ENCODE data around the gene PDE8B. TPM values are rescaled to one million over a fixed set of nuclear protein-coding genes. Genes with fewer than 3 reads are reported as not detected.

The PDE8B gene
- total RNA-seq, 1 experiment from 2014 or later = 0.07 TPM

DNA sequence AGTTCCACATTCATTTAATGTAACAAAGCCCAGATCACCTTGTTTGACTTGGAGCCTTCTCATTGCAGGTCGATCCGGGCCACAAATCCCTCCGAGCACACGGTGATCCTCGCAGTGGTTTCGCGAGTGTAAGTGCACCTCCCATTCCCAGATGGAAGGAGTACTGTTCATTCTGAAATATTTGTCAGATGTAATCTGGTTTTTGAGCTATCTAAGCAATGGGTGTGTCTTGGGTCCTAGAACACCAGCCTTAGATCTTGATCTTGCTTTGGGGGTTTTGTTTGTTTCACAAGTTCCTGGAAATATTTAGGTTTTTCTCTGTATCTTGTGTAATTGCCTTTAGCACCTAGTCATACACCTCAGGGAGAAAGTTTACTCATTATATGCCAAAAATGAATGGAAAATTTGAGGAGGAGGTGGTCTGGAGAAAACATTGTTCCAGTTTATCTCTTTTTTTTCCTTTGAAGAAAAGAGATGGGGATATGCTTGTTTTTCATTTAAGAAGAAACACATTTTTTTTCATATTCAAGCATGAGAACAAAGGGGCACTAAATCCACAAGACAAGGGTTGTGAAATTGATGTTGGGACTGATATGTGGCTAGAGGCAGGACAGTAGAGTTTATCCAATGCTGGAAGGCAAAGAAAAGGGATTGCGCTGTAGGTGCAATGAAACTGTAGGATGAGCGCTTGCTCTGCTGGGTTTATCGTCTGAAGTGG is 118.6 kb downstream of the PDE8B start:
- H2BK12ac ChIP-seq (ENCODE audit: insufficient read length, low read depth, low read length) = no peak overlapping the region
- no peak overlapping the region for H2BK20ac ChIP-seq (ENCODE audit: low read depth, low read length, poor library complexity, severe bottlenecking)
- peaks cover 9 to 12% of the 10 kb centered on the region in 2 experiments for H3K4me1 Mint-ChIP-seq
- H2BK120ac ChIP-seq (ENCODE audit: low read depth, low read length, poor library complexity, severe bottlenecking) = no peak overlapping the region
- no peak overlapping the region for H3K18ac ChIP-seq (ENCODE audit: insufficient read length, low read depth, low read length)
- WGBS (ENCODE audit: extremely low coverage, insufficient read length, low lambda C conversion rate) = no CpG with 5 or more reads among the region's 10 CpGs
- DNase-seq = no peak
- no peak overlapping the region for H3K4me2 ChIP-seq (ENCODE audit: insufficient read depth, insufficient read length, low read length)
- H2AK5ac ChIP-seq (ENCODE audit: insufficient read length, low read length) = no peak overlapping the region
- no peak overlapping the region for H2AFZ ChIP-seq (ENCODE audit: low read length)
- no peak overlapping the region for H3K4ac ChIP-seq (ENCODE audit: low read depth, low read length)
- no peaks in the 10 kb centered on the region for H3K9me3 Mint-ChIP-seq
- H4K91ac ChIP-seq (ENCODE audit: insufficient read length, low read depth, low read length) = no peak overlapping the region
- no peaks in the 10 kb centered on the region for H3K23me2 ChIP-seq (ENCODE audit: insufficient read length, low read depth, low read length, poor library complexity, severe bottlenecking)
- no peak overlapping the region for H4K8ac ChIP-seq (replicated peaks; ENCODE audit: insufficient read length, low read depth, low read length)
- H3K23ac ChIP-seq (ENCODE audit: insufficient read length, low read depth, low read length) = no peak overlapping the region
- H3K79me1 ChIP-seq (ENCODE audit: insufficient read depth, low read depth, low read length, poor library complexity, severe bottlenecking) = no peaks in the 10 kb centered on the region
- no peak overlapping the region for H3T11ph ChIP-seq (ENCODE audit: low read length)
- H3K36me3 Mint-ChIP-seq (ENCODE audit: insufficient read depth in 1 of 3, low read depth in 3 of 3) = no peaks in the 10 kb centered on the region
- H3K9ac ChIP-seq (ENCODE audit: extremely low read depth, insufficient read length, low read length) = no peak overlapping the region
- H3K56ac ChIP-seq (ENCODE audit: insufficient read length, low read depth, low read length) = no peak overlapping the region
- H3K4me3 Mint-ChIP-seq = no peak overlapping the region
- no peak overlapping the region for H3K27ac Mint-ChIP-seq
- H3K14ac ChIP-seq (ENCODE audit: insufficient read depth, low read length) = no peak overlapping the region
- no peak overlapping the region for H3K27ac ChIP-seq (ENCODE audit: insufficient read length, low read depth, low read length)
- H4K20me1 ChIP-seq (ENCODE audit: control insufficient read depth, insufficient read depth, insufficient read length) = no peaks in the 10 kb centered on the region
- peaks cover 4% of the 10 kb centered on the region; the same call in 1 of the 2 replicates for H3K4me1 ChIP-seq (ENCODE audit: insufficient read depth, low read length)
- peaks cover 9% of the 10 kb centered on the region for H3K27me3 Mint-ChIP-seq (ENCODE audit: low read depth)
- TF ChIP-seq, protein P1, sequence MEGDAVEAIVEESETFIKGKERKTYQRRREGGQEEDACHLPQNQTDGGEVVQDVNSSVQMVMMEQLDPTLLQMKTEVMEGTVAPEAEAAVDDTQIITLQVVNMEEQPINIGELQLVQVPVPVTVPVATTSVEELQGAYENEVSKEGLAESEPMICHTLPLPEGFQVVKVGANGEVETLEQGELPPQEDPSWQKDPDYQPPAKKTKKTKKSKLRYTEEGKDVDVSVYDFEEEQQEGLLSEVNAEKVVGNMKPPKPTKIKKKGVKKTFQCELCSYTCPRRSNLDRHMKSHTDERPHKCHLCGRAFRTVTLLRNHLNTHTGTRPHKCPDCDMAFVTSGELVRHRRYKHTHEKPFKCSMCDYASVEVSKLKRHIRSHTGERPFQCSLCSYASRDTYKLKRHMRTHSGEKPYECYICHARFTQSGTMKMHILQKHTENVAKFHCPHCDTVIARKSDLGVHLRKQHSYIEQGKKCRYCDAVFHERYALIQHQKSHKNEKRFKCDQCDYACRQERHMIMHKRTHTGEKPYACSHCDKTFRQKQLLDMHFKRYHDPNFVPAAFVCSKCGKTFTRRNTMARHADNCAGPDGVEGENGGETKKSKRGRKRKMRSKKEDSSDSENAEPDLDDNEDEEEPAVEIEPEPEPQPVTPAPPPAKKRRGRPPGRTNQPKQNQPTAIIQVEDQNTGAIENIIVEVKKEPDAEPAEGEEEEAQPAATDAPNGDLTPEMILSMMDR (conservative IDR thresholded peaks at IDR 0.05) = no peak
- no peaks in the 10 kb centered on the region for H3K79me2 ChIP-seq (ENCODE audit: insufficient read depth, low read length)
- H3K27me3 ChIP-seq (ENCODE audit: insufficient read depth, low read length) = no peaks in the 10 kb centered on the region
- no peaks in the 10 kb centered on the region for H3K9me3 ChIP-seq (ENCODE audit: control insufficient read depth, low read depth, low read length)
- no peak overlapping the region for H2BK15ac ChIP-seq (ENCODE audit: low read depth, low read length)
- no peak overlapping the region for H4K5ac ChIP-seq (ENCODE audit: insufficient read length, low read depth, low read length)
- H2BK5ac ChIP-seq (ENCODE audit: insufficient read length, low read length) = no peak overlapping the region
